GM19239 (cell line): ENCODE measurements around the gene EFCAB13.

Experiments used
- DNase-seq: peaks from one replicate; pipeline ENCODE4 v3.0.0; 2011; ENCODE audit warnings: low spot score; ENCODE audit not compliant: insufficient read length
- FAIRE-seq: peaks from 2 replicates; lab custom pipeline; 2011; peaks lifted over from hg19 to GRCh38; lab: Jason Lieb, UNC

Gene EFCAB13

GRCh38 chr17:47290870-47291241 lies 32.9 kb upstream of the EFCAB13 start:
- no peak for FAIRE-seq
- no peak for DNase-seq

DNA sequence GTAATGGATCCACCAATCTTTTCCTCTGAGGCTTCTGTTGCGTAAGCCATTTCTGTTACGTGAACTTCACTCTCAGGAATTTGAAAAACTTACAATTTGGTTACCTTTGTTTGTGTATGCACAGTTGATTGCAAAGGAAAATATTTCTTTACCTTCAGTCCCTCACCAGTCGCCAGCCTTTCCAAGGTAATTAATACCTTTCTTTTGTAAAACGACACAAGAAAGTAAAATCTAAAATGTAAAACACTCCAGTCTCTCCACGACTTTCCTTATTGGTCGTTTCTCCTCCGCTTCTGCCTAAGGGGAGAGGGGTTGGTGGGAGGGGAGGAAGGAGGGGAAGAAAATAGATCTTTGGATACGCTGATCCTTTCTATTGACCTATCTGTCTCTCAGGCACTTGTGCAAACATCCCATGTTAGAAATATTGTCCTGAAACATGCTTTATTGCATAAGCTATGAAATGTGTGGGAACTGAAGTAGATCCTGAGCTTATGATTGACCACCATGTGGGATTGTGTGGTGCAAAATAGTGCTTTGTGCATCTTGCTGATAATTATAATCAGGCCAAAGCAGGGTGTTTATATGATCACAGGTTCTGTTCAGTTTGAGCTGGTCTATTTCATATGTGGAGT lies 32.4 kb upstream of the EFCAB13 start:
- no peak for FAIRE-seq
- DNase-seq, result no peak

DNA sequence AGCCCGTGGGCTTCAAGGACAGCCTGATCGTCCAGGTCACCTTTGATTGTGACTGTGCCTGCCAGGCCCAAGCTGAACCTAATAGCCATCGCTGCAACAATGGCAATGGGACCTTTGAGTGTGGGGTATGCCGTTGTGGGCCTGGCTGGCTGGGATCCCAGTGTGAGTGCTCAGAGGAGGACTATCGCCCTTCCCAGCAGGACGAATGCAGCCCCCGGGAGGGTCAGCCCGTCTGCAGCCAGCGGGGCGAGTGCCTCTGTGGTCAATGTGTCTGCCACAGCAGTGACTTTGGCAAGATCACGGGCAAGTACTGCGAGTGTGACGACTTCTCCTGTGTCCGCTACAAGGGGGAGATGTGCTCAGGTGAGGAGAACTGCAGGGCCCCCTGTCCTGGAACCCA lies 31.5 kb upstream of the EFCAB13 start:
- no peak for FAIRE-seq
- no peak for DNase-seq

GRCh38 chr17:47295037-47295873 lies 28.5 kb upstream of the EFCAB13 start:
- DNase-seq (no peak), FAIRE-seq (no peak)

- DNase-seq (no peak), FAIRE-seq (no peak)
Measured at GRCh38 chr17:47295874-47296255, 27.9 kb upstream of the EFCAB13 start.

GRCh38 chr17:47297661-47298400 lies 25.9 kb upstream of the EFCAB13 start:
- FAIRE-seq (no peak), DNase-seq (no peak)

- DNase-seq (no peak), FAIRE-seq (no peak)
Measured at GRCh38 chr17:47298712-47299111, 25.0 kb upstream of the EFCAB13 start.

DNA sequence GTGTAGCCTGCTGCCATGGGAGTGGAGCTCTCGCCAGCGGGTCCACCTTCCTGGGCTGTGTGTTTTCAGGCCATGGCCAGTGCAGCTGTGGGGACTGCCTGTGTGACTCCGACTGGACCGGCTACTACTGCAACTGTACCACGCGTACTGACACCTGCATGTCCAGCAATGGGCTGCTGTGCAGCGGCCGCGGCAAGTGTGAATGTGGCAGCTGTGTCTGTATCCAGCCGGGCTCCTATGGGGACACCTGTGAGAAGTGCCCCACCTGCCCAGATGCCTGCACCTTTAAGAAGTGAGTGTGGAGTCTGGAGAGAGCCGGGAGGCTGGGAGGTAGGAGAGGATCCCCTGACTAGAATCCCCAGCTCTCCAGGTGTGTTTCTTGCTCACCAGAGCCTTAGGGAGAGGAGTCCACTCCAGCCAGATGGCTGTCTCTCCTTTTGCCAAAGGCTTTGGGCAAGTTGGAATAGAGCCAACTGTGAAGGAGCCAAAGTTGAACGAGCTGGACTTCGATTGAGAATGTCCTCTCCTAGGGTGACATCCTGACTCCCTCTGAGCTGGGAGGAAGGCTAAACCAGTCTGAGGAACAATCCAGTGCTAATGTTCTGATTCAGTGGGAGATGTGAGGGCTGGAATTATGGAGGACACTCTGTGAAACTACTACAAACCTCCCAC lies 24.4 kb upstream of the EFCAB13 start:
- FAIRE-seq, result no peak
- no peak for DNase-seq

- DNase-seq (no peak), FAIRE-seq (no peak)
Measured at GRCh38 chr17:47300718-47301117, 23.0 kb upstream of the EFCAB13 start.

GRCh38 chr17:47301161-47301560 lies 22.6 kb upstream of the EFCAB13 start:
- DNase-seq (no peak), FAIRE-seq (no peak)

DNA sequence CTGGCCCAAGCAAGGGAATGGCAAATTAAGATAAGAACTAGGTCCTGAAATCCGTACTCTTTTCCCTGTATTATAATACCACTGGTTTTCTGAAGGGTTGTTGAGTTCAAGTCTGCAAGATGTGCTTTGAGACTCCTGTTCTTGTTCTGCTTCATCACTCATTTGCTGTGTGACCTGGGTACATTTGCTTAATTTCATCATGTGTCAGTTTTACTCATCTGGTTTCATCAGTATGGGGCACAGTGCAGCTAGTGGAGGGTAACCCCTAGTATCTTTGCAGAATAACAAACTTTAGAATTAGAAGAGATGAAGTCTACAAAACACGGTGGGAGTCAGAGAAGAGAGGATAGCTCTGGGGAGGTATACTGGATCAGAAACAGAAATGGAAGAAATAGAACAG lies 21.9 kb upstream of the EFCAB13 start:
- DNase-seq (no peak), FAIRE-seq (peak; percentile 4)

GRCh38 chr17:47304186-47304585 lies 19.6 kb upstream of the EFCAB13 start:
- DNase-seq (no peak), FAIRE-seq (no peak)

GRCh38 chr17:47305302-47305923 lies 18.3 kb upstream of the EFCAB13 start:
- DNase-seq, result no peak
- FAIRE-seq, result no peak

DNA sequence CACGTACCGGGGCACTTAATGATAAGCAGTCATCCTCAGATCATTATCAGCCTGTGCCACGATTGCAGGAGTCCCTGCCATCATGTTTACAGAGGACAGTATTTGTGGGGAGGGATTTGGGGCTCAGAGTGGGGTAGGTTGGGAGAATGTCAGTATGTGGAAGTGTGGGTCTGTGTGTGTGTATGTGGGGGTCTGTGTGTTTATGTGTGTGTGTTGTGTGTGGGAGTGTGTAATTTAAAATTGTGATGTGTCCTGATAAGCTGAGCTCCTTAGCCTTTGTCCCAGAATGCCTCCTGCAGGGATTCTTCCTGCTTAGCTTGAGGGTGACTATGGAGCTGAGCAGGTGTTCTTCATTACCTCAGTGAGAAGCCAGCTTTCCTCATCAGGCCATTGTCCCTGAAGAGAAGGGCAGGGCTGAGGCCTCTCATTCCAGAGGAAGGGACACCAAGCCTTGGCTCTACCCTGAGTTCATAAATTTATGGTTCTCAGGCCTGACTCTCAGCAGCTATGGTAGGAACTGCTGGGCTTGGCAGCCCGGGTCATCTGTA lies 13.5 kb upstream of the EFCAB13 start:
- no peak for FAIRE-seq
- DNase-seq, result no peak

DNA sequence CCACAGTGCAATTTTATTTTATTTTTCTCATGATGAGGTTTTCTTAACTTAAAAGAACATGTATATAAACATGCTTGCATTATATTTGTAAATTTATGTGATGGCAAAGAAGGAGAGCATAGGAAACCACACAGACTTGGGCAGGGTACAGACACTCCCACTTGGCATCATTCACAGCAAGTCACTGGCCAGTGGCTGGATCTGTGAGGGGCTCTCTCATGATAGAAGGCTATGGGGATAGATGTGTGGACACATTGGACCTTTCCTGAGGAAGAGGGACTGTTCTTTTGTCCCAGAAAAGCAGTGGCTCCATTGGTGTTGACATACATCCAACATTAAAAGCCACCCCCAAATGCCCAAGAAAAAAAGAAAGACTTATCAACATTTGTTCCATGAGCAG lies 12.3 kb upstream of the EFCAB13 start:
- DNase-seq, result no peak
- FAIRE-seq, result no peak

- DNase-seq (no peak), FAIRE-seq (peak; percentile 91)
Measured at GRCh38 chr17:47315451-47316266, 8.1 kb upstream of the EFCAB13 start.

GRCh38 chr17:47316311-47316710 lies 7.4 kb upstream of the EFCAB13 start:
- DNase-seq (no peak), FAIRE-seq (no peak)

GRCh38 chr17:47317119-47317518 lies 6.6 kb upstream of the EFCAB13 start:
- FAIRE-seq, result no peak
- no peak for DNase-seq
